OCI-LY7 (cell line): ENCODE results near the gene WDR91. TPM values are rescaled to one million over a fixed set of nuclear protein-coding genes. Genes with fewer than 3 reads are reported as not detected.
"Not testable (repeated sequence)": the region's sequence is repeated elsewhere in the genome, so short reads cannot be mapped to it uniquely, and the experiment has no call there.

Experiments
- BruUV-seq: library from RNA; stranded (reverse); fragments of 400-500 nt; replicated peaks from 2 replicates; lab custom pipeline; 2021; lab: Mats Ljungman, UMichigan
- CTCF ChIA-PET: fragments of 300-600 bp; sonication (Branson Sonifier 250); formaldehyde crosslinking; loops from one replicate; lab custom pipeline; 2022; ENCODE audit warnings: antibody characterized with exemption; ENCODE audit not compliant: unreplicated experiment; lab: Charles Lee
- POLR2A ChIA-PET: fragments of 300-600 bp; sonication (Branson Sonifier 250); formaldehyde crosslinking; loops from one replicate; lab custom pipeline; 2022; ENCODE audit warnings: antibody characterized with exemption; lab: Charles Lee
- DNase-seq: peaks from one replicate; pipeline ENCODE4 v3.0.0-alpha.2; 2015; ENCODE audit warnings: low spot score
- H2AFZ ChIP-seq: fragments of 200-600 bp; sonication (generic), shearing (Covaris generic); 2 replicates; pipeline ENCODE4 v1.6.1; 2014; ENCODE audit warnings: mild to moderate bottlenecking, antibody characterized with exemption, low read length, moderate library complexity
- H3K27ac ChIP-seq: fragments of 200-600 bp; sonication (generic); 2 replicates; pipeline ENCODE4 v1.5.1; 2014; ENCODE audit warnings: mixed run types, low read depth, mild to moderate bottlenecking, moderate library complexity, low read length, inconsistent platforms; ENCODE audit not compliant: poor library complexity, severe bottlenecking
- H3K36me3 ChIP-seq: fragments of 200-600 bp; sonication (generic); 2 replicates; pipeline ENCODE4 v1.6.1; 2014; ENCODE audit warnings: mild to moderate bottlenecking, antibody characterized with exemption, low read length, moderate library complexity, mixed read lengths; ENCODE audit not compliant: insufficient read depth
- H3K4me1 ChIP-seq: fragments of 200-600 bp; sonication (generic); 2 replicates; pipeline ENCODE4 v1.5.1; 2014; ENCODE audit warnings: mild to moderate bottlenecking, low read length; ENCODE audit not compliant: insufficient read depth, poor library complexity, severe bottlenecking
- H3K4me2 ChIP-seq: fragments of 200-600 bp; sonication (generic); 2 replicates; pipeline ENCODE4 v1.6.1; 2014; ENCODE audit warnings: mild to moderate bottlenecking, low read length
- H3K4me3 ChIP-seq: fragments of 200-600 bp; sonication (generic); 2 replicates; pipeline ENCODE4 v1.5.1; 2014; ENCODE audit warnings: mild to moderate bottlenecking, low read depth, low read length; ENCODE audit not compliant: poor library complexity, severe bottlenecking
- H3K79me2 ChIP-seq: fragments of 200-600 bp; sonication (generic); 2 replicates; pipeline ENCODE4 v1.6.1; 2016; ENCODE audit warnings: low read depth, mild to moderate bottlenecking, low read length, moderate library complexity, mixed read lengths; ENCODE audit not compliant: insufficient read depth
- H3K9me2 ChIP-seq: fragments of 200-600 bp; sonication (generic); 2 replicates; pipeline ENCODE4 v1.6.1; 2016; ENCODE audit warnings: mild to moderate bottlenecking, low read length, mixed read lengths; ENCODE audit not compliant: insufficient read depth
- H3K9me3 ChIP-seq: fragments of 200-600 bp; sonication (generic); 2 replicates; pipeline ENCODE4 v1.6.1; 2014; ENCODE audit warnings: mild to moderate bottlenecking, mixed run types, low read length, mixed read lengths
- H4K20me1 ChIP-seq: fragments of 200-600 bp; sonication (generic); 2 replicates; pipeline ENCODE4 v1.6.1; 2014; ENCODE audit warnings: mild to moderate bottlenecking, antibody characterized with exemption, low read length, moderate library complexity, mixed read lengths; ENCODE audit not compliant: insufficient read depth
- CTCF ChIP-seq: fragments of 200-600 bp; sonication (generic); conservative IDR thresholded peaks from 2 replicates; pipeline ENCODE4 v1.5.1; 2014; ENCODE audit warnings: mild to moderate bottlenecking, antibody characterized with exemption, low read length, moderate library complexity, mixed read lengths
- EZH2phosphoT487 ChIP-seq: fragments of 200-600 bp; sonication (generic); IDR thresholded peaks from 2 replicates; pipeline ENCODE4 v1.6.1; 2018; ENCODE audit warnings: low read depth, borderline replicate concordance, mild to moderate bottlenecking, mixed run types, antibody characterized with exemption, low read length, moderate library complexity, mixed read lengths
- intact Hi-C: fragments of 100-400 bp; cut with micrococcal nuclease; formaldehyde crosslinking; loops from one replicate; pipeline ENCODE4 v1.10.0; 2022; ENCODE audit not compliant: unreplicated experiment
- total RNA-seq, 2 experiments: library from RNA; depleted of rRNA in 1 of 2; stranded (reverse); fragments of >200 nt in 1 of 2; shearing (Covaris generic) in 1 of 2; gene quantifications; 2 replicates each; pipeline ENCODE4 v1.2.3, GENCODE V29; 2014 to 2022

The WDR91 gene
- total RNA-seq, 2 experiments from 2014 or later, result 13.6 to 17.1 TPM

- Histone ChIP-seq H3K9me2 (no peaks in the 10 kb centered on the region), H3K4me1 (peaks cover 6% of the 10 kb centered on the region), H4K20me1 (no peaks in the 10 kb centered on the region), H3K36me3 (no peaks in the 10 kb centered on the region), H3K9me3 (no peaks in the 10 kb centered on the region), H2AFZ (no peak overlapping the region), H3K27ac (no peak overlapping the region), H3K4me2 (no peak overlapping the region), H3K4me3 (no peak overlapping the region), H3K79me2 (no peaks in the 10 kb centered on the region)
- ChIA-PET CTCF (no interaction called here), POLR2A (interaction anchor here (1.6 kb wide), 1 partner anchor 9 kb away, joined by 5 read pairs; no protein-coding TSS in a partner anchor)
- no peak for DNase-seq
- intact Hi-C loops, result no loop called here
- no TSS peak for BruUV-seq
- TF ChIP-seq CTCF (no peak), EZH2phosphoT487 (no peak)
Observed at GRCh38 chr7:135215180-135215579, 3.9 kb upstream of the WDR91 start.

GRCh38 chr7:135213831-135214230 lies 2.5 kb upstream of the WDR91 start:
- Histone ChIP-seq H4K20me1 (no peaks in the 10 kb centered on the region), H3K79me2 (no peaks in the 10 kb centered on the region), H3K4me1 (peaks cover 6% of the 10 kb centered on the region), H2AFZ (no peak overlapping the region), H3K9me3 (no peaks in the 10 kb centered on the region), H3K4me3 (no peak overlapping the region), H3K4me2 (no peak overlapping the region), H3K9me2 (no peaks in the 10 kb centered on the region), H3K27ac (no peak overlapping the region), H3K36me3 (no peaks in the 10 kb centered on the region)
- no peak for DNase-seq
- ChIA-PET POLR2A (interaction anchor here (0.6 to 1.6 kb wide), 3 partner anchors 10 to 210 kb away, joined by 3 to 5 read pairs (median 3); no protein-coding TSS in a partner anchor), CTCF (no interaction called here)
- intact Hi-C loops, result no loop called here
- TF ChIP-seq EZH2phosphoT487, result no peak
- TF ChIP-seq CTCF, result no peak
- no TSS peak for BruUV-seq

- H3K9me2 ChIP-seq, H3K27ac ChIP-seq, H3K4me1 ChIP-seq, H3K9me3 ChIP-seq, CTCF ChIA-PET, BruUV-seq, DNase-seq, H3K36me3 ChIP-seq, H4K20me1 ChIP-seq, POLR2A ChIA-PET, H3K79me2 ChIP-seq: not testable (repeated sequence)
- Histone ChIP-seq H3K4me2 (peak overlapping the region; percentile 98), H2AFZ (peak overlapping the region; percentile 95), H3K4me3 (peak overlapping the region; percentile 82)
- intact Hi-C loops, result loop anchor here (1.0 kb wide), 1 partner anchor 42 kb away; the partner anchor contains the start of gene CYREN
Observed at GRCh38 chr7:135211946-135212685, 790 bp upstream of the WDR91 start.
